ENCODE data around the gene LRRC53. TPM values are rescaled to one million over a fixed set of nuclear protein-coding genes. Genes with fewer than 3 reads are reported as not detected.

LRRC53 gene
- total and polyA plus RNA-seq, 2 of the 4 experiments (the other 2 are of a cell fraction) = not detected

- Histone ChIP-seq H2BK15ac (ENCODE audit: low read depth, low read length) (no peak overlapping the region), H3K56ac (ENCODE audit: extremely low read depth, insufficient read depth, low read length) (no peak overlapping the region), H4K8ac (ENCODE audit: low read depth in 2 of 2, low read length in 2 of 2) (no peak overlapping the region), H3K9ac (ENCODE audit: low read depth, low read length) (no peak overlapping the region), H4K20me1 (ENCODE audit: insufficient read depth, low read length) (no peaks in the 10 kb centered on the region), H4K5ac (ENCODE audit: low read depth, low read length) (no peak overlapping the region), H3K9me1 (ENCODE audit: insufficient read depth, low read length) (no peaks in the 10 kb centered on the region), H2BK20ac (ENCODE audit: low read depth, low read length) (no peak overlapping the region), H3K23ac (ENCODE audit: low read depth, low read length) (no peak overlapping the region), H3K27me3 (ENCODE audit: control insufficient read depth, insufficient read depth, low read length) (peaks cover 2% of the 10 kb centered on the region; the same call in 1 of the 2 replicates), H4K91ac (ENCODE audit: insufficient read depth, low read depth, low read length) (no peak overlapping the region), H3K4me3 (ENCODE audit: insufficient read depth, low read depth, low read length) (no peak overlapping the region), H2AFZ (replicated peaks; ENCODE audit: low read length, poor library complexity) (no peak overlapping the region), H3K79me1 (ENCODE audit: low read depth in 1 of 2, low read length in 2 of 2) (no peaks in the 10 kb centered on the region), H3K4ac (ENCODE audit: low read depth, low read length) (no peak overlapping the region), H2BK5ac (ENCODE audit: low read depth, low read length, poor library complexity, severe bottlenecking) (no peak overlapping the region), H3K14ac (replicated peaks; ENCODE audit: low read depth, low read length) (no peak overlapping the region), H3K4me1 (ENCODE audit: control insufficient read depth, insufficient read depth, low read length) (no peaks in the 10 kb centered on the region), H3K27ac (ENCODE audit: insufficient read depth, low read length) (no peak overlapping the region), H2AK5ac (ENCODE audit: low read depth, low read length) (no peak overlapping the region), H3K4me2 (ENCODE audit: low read depth, low read length) (no peak overlapping the region), H3K36me3 (ENCODE audit: control insufficient read depth, insufficient read depth, low read length) (no peaks in the 10 kb centered on the region), H3K9me3 (ENCODE audit: control insufficient read depth, insufficient read depth, low read length) (no peaks in the 10 kb centered on the region), H3K18ac (ENCODE audit: low read depth, low read length) (no peak overlapping the region), H2BK120ac (ENCODE audit: low read depth, low read length) (no peak overlapping the region), H2AK9ac (replicated peaks; ENCODE audit: low read depth, low read length, poor library complexity) (no peak overlapping the region)
- intact Hi-C loops (cut with micrococcal nuclease) (loop anchor here (10.0 kb wide), 1 partner anchor 474 kb away; no protein-coding TSS in a partner anchor), dilution Hi-C loops (cut with HindIII; ENCODE audit: low sequenced_read_pairs, unreplicated experiment) (no loop called here), in situ Hi-C loops (cut with MboI; ENCODE audit: low sequenced_read_pairs) (no loop called here)
- ATAC-seq (ENCODE audit: low read depth) (no peak), DNase-seq (no peak)
- no peak for TF ChIP-seq USF2 (IDR thresholded peaks at IDR 0.05; ENCODE audit: low read depth, low read length)
- no peak for TF ChIP-seq ELK1 (IDR thresholded peaks at IDR 0.05; ENCODE audit: borderline replicate concordance, low read depth, low read length)
- no peak for TF ChIP-seq MAZ (IDR thresholded peaks at IDR 0.05; ENCODE audit: borderline replicate concordance, low read depth, low read length)
- no peak for TF ChIP-seq RAD21 (IDR thresholded peaks at IDR 0.05; ENCODE audit: low read length)
- TF ChIP-seq POLR2A (IDR thresholded peaks at IDR 0.05; ENCODE audit: low read depth, low read length) = no peak
- no CpG with 5 or more reads among the region's 2 CpGs for WGBS, 2 experiments (ENCODE audit: extremely low coverage in 2 of 2, insufficient read length in 1 of 2)
- ChIA-PET CTCF (interaction anchor here (0.6 kb wide), 1 partner anchor 10 kb away, joined by 3 read pairs; no protein-coding TSS in a partner anchor), POLR2A (ENCODE audit: unreplicated experiment) (no interaction called here)
- BruUV-seq (replicated peaks) = no TSS peak
Observed at GRCh38 chr1:74478979-74479378, 33.4 kb downstream of the LRRC53 start.
